Neural cell (in vitro differentiated cells): ENCODE measurements around the gene VHLL. TPM values are rescaled to one million over a fixed set of nuclear protein-coding genes. Genes with fewer than 3 reads are reported as not detected.

Experiments used
- H2AFZ ChIP-seq: fragments of 200-600, 300-800 bp; sonication (generic), shearing (Covaris generic); 2 replicates; pipeline ENCODE4 v1.6.0; 2014; ENCODE audit warnings: low read depth, mild to moderate bottlenecking, antibody characterized with exemption, low read length, moderate library complexity
- H3F3A ChIP-seq: fragments of 200-600 bp; shearing (Covaris generic); 2 replicates; pipeline ENCODE4 v1.6.1; 2016; ENCODE audit warnings: mild to moderate bottlenecking, moderate library complexity, mixed read lengths, antibody characterized with exemption, low read length; ENCODE audit not compliant: insufficient read depth, poor library complexity, severe bottlenecking
- H3K27ac ChIP-seq: fragments of 200-600, 300-800 bp; sonication (generic), shearing (Covaris generic); 2 replicates; pipeline ENCODE4 v1.5.1; 2014; ENCODE audit warnings: mild to moderate bottlenecking, low read length, moderate library complexity
- H3K27me3 ChIP-seq: fragments of 300-800, 200-600 bp; sonication (generic), shearing (Covaris generic); 2 replicates; pipeline ENCODE4 v1.6.0; 2014; ENCODE audit warnings: mild to moderate bottlenecking, low read depth, low read length, moderate library complexity; ENCODE audit not compliant: insufficient read depth
- H3K36me3 ChIP-seq: fragments of 300-800, 200-600 bp; sonication (generic), shearing (Covaris generic); 2 replicates; pipeline ENCODE4 v1.5.1; 2014; ENCODE audit warnings: mild to moderate bottlenecking, antibody characterized with exemption, low read length, moderate library complexity; ENCODE audit not compliant: insufficient read depth
- H3K4me2 ChIP-seq: fragments of 300-800, 200-600 bp; sonication (generic), shearing (Covaris generic); 2 replicates; pipeline ENCODE4 v1.6.0; 2014; ENCODE audit warnings: mild to moderate bottlenecking, low read length
- H3K4me3 ChIP-seq: fragments of 300-800, 200-600 bp; sonication (generic), shearing (Covaris generic); 2 replicates; pipeline ENCODE4 v1.5.1; 2014; ENCODE audit warnings: mild to moderate bottlenecking, low read length, moderate library complexity
- H3K79me2 ChIP-seq: fragments of 200-600 bp; shearing (Covaris generic); replicated peaks from 2 replicates; pipeline ENCODE4 v1.6.0; 2014; ENCODE audit warnings: mild to moderate bottlenecking, low read length, moderate library complexity; ENCODE audit not compliant: insufficient read depth
- H3K9ac ChIP-seq: fragments of 300-800, 200-600 bp; sonication (generic), shearing (Covaris generic); 2 replicates; pipeline ENCODE4 v1.6.1; 2016; ENCODE audit warnings: mild to moderate bottlenecking, low read length, mixed read lengths
- H3K9me2 ChIP-seq: fragments of 200-600 bp; shearing (Covaris generic); 2 replicates; pipeline ENCODE4 v1.6.1; 2016; ENCODE audit warnings: mild to moderate bottlenecking, low read length, mixed read lengths; ENCODE audit not compliant: insufficient read depth
- H3K9me3 ChIP-seq: fragments of 200-600, 300-800 bp; sonication (generic), shearing (Covaris generic); 2 replicates; pipeline ENCODE4 v1.6.1; 2016; ENCODE audit warnings: mild to moderate bottlenecking, mixed run types, low read length, moderate library complexity, mixed read lengths
- H4K20me1 ChIP-seq: fragments of 200-600 bp; shearing (Covaris generic); 2 replicates; pipeline ENCODE4 v1.6.1; 2016; ENCODE audit warnings: mild to moderate bottlenecking, mixed run types; ENCODE audit not compliant: insufficient read depth
- CTCF ChIP-seq: fragments of 450-650 bp; IDR thresholded peaks from 2 replicates; pipeline ENCODE4 v1.5.1; 2014; ENCODE audit warnings: antibody characterized with exemption, mild to moderate bottlenecking, moderate library complexity; ENCODE audit not compliant: poor library complexity, severe bottlenecking
- EP300 ChIP-seq: fragments of 450-650 bp; conservative IDR thresholded peaks from 2 replicates; pipeline ENCODE4 v1.6.1; 2014; ENCODE audit warnings: antibody characterized with exemption, mild to moderate bottlenecking, moderate library complexity; ENCODE audit not compliant: poor library complexity, severe bottlenecking
- EZH2 ChIP-seq: fragments of 200-600, 300-800 bp; shearing (Covaris generic), sonication (generic); IDR thresholded peaks from 2 replicates; pipeline ENCODE4 v1.6.1; 2014; ENCODE audit warnings: antibody characterized with exemption, low read length, borderline replicate concordance, mild to moderate bottlenecking; ENCODE audit not compliant: insufficient read depth, poor library complexity, severe bottlenecking
- MXI1 ChIP-seq: fragments of 450-650 bp; conservative IDR thresholded peaks from 2 replicates; pipeline ENCODE4 v1.6.1; 2014; ENCODE audit warnings: antibody characterized with exemption, mild to moderate bottlenecking; ENCODE audit not compliant: poor library complexity, severe bottlenecking
- POLR2AphosphoS5 ChIP-seq: IDR thresholded peaks from 2 replicates; pipeline ENCODE4 v1.6.1; 2012
- RAD21 ChIP-seq: fragments of 450-650 bp; conservative IDR thresholded peaks from 2 replicates; pipeline ENCODE4 v1.6.1; 2014; ENCODE audit warnings: antibody characterized with exemption, mild to moderate bottlenecking, moderate library complexity
- REST ChIP-seq: IDR thresholded peaks from 2 replicates; pipeline ENCODE4 v1.6.1; 2012; ENCODE audit warnings: borderline replicate concordance
- TAF1 ChIP-seq: IDR thresholded peaks from 2 replicates; pipeline ENCODE4 v1.6.1; 2012; ENCODE audit warnings: low read depth
- polyA plus RNA-seq: library from polyadenylated mRNA; depleted of rRNA; stranded (reverse); fragments of >200 nt; gene quantifications from 2 replicates; pipeline ENCODE4 v1.2.3, GENCODE V29; 2014

VHLL gene
- polyA plus RNA-seq, 1 donor from 2014 or later = 1.8 TPM

- no peaks in the 10 kb centered on the region for H3K27me3 ChIP-seq
- no peak within 1 kb of the TSS for H3K4me2 ChIP-seq
- no peaks in the 10 kb centered on the region for H3K36me3 ChIP-seq
- H3K27ac ChIP-seq = no peak within 1 kb of the TSS
- H4K20me1 ChIP-seq = no peaks in the 10 kb centered on the region
- H3K9me3 ChIP-seq = no peaks in the 10 kb centered on the region
- H3F3A ChIP-seq = no peaks in the 10 kb centered on the region
- H3K9ac ChIP-seq = no peak within 1 kb of the TSS
- no peak within 1 kb of the TSS for H2AFZ ChIP-seq
- H3K4me3 ChIP-seq = peak within 1 kb of the TSS; percentile 53
- TF ChIP-seq CTCF (no peak), REST (no peak), EP300 (no peak), MXI1 (no peak)
- H3K79me2 ChIP-seq = no peaks in the 10 kb centered on the region
- H3K9me2 ChIP-seq = no peaks in the 10 kb centered on the region
These were observed 3.6 kb downstream of the VHLL start, which contains the start of gene GLMP for GRCh38 chr1:156295391-156295947. GLMP (minus strand) TSS chr1:156295679; CDS start chr1:156295645, 34 bp downstream.

- H3K4me3 ChIP-seq = no peak overlapping the region
- no peak overlapping the region for H3K27ac ChIP-seq
- TF ChIP-seq TAF1 = no peak
- no peak for TF ChIP-seq EP300
- no peak for TF ChIP-seq MXI1
- no peak for TF ChIP-seq EZH2
- TF ChIP-seq POLR2AphosphoS5 = no peak
- TF ChIP-seq RAD21 = no peak
- H3K4me2 ChIP-seq = no peak overlapping the region
- H3K27me3 ChIP-seq = no peaks in the 10 kb centered on the region
- no peaks in the 10 kb centered on the region for H4K20me1 ChIP-seq
- H3K9me3 ChIP-seq = no peaks in the 10 kb centered on the region
- H3K9me2 ChIP-seq = no peaks in the 10 kb centered on the region
- no peaks in the 10 kb centered on the region for H3K79me2 ChIP-seq
- no peaks in the 10 kb centered on the region for H3F3A ChIP-seq
- no peak overlapping the region for H3K9ac ChIP-seq
- H2AFZ ChIP-seq = no peak overlapping the region
- no peaks in the 10 kb centered on the region for H3K36me3 ChIP-seq
These were observed 5.2 kb downstream of the VHLL start for GRCh38 chr1:156293895-156294294.

- Histone ChIP-seq H3K36me3 (no peaks in the 10 kb centered on the region), H3K4me2 (no peak overlapping the region)
These were observed 6.0 kb downstream of the VHLL start for GRCh38 chr1:156293098-156293434.

More at GRCh38 chr1:156293098-156293434, 6.0 kb downstream of the VHLL start:
- Histone ChIP-seq H3K27ac (no peak overlapping the region), H4K20me1 (no peaks in the 10 kb centered on the region), H2AFZ (no peak overlapping the region), H3K4me3 (no peak overlapping the region), H3K79me2 (no peaks in the 10 kb centered on the region), H3K9ac (no peak overlapping the region), H3F3A (no peaks in the 10 kb centered on the region), H3K9me2 (no peaks in the 10 kb centered on the region), H3K9me3 (no peaks in the 10 kb centered on the region), H3K27me3 (no peaks in the 10 kb centered on the region)
- TF ChIP-seq RAD21 = no peak
